ENCODE data around the gene PTPRJ.
"Not testable (repeated sequence)": the region's sequence is repeated elsewhere in the genome, so short reads cannot be mapped to it uniquely, and the experiment has no call there.

The PTPRJ gene

DNA sequence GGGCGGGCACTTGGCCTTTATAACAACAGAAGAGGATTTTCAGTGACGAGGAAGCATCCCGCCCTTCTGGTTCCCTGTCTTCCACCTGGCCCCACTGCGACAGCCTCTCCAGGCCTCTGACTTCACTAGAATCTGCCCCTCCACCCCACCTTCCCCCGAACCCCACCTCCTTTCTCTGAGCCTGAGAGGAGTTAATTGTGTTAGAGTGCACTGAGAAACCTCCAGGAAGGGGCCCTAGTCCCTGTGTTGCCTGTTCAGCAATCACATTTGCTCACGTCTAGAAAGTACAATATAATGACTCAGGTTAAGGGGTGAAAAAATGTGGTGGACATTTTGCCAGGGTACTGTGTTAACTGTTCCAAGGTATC is 38.8 kb downstream of the PTPRJ start:
- no peak for DNase-seq

DNA sequence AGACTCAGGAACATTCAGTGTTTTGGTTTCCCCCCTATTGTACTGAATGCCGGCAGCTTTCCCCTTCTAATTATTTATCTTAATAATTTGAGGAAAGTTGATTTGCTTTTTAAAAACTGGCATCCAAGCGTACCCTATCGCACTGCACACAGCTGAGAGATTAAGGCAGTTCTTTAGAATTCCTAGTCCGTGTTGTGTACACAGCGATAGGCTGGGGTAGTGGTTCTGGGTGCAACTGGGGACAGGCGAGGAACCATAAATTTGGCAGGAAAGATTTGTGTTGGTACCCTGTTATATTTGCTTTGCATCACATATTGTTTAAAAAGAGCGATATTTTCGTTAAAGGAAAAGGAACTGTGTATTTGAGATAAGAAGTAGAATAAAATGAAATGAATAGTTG is 39.2 kb downstream of the PTPRJ start:
- no peak for DNase-seq

DNA sequence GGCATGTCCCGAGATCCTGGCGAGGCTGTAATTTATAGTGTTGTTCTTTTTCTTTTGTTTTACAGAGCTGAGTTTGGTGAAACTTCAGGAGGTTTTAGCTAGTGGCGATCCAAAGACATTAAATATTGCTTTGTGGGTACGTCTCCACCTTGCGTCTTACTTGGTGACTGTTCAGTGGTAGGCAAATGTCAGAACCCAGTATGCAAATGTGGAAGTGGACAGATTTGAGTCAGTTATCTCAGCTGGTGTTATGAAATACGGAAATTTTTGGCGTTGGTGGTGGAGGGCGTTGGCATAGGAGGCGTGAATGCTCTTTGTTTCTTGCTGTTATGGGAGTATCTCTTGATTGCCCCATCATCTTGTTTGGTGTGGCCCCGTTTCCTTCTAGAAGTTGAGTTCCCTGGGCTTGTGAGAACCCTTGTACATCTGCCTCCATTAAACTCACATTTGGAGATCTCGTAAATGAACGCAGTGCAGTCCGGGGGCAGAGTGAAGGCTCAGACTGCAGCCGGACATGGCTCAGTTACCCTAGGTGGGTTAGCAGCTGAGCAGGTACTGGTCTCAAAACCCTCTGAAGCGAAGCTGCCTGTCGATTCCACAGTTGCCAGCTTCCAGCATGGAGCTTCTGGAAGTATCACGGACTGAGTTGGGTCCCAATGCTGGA is 39.9 kb downstream of the PTPRJ start:
- DNase-seq, result no peak

DNA sequence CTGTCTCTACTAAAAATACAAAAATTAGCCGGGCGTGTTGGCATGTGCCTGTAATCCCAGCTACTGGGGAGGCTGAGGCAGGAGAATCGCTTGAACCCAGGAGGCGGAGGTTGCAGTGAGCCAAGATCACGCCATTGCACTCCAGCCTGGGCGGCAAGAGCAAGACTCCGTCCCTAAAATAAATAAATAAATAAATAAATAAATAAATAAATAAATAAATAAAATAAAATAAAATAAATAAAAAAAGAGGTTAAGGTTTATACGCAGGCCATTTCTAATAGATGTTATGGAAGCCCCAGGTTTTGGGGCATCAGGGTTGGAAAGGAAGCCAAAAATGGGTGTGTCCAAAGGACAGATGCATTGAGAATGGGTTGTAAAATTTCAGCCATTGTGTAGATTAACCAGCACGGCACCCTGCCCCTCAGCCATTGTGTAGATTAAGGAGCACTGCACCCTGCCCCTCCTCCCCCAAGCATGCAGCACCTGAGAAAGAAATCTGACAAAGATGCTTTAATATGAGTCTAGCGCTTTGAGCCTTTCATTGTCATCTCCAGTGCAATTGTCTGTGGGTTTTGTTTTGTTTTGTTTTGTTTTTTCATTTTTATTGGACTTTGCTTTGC is 41.0 kb downstream of the PTPRJ start:
- DNase-seq, result not testable (repeated sequence)

DNA sequence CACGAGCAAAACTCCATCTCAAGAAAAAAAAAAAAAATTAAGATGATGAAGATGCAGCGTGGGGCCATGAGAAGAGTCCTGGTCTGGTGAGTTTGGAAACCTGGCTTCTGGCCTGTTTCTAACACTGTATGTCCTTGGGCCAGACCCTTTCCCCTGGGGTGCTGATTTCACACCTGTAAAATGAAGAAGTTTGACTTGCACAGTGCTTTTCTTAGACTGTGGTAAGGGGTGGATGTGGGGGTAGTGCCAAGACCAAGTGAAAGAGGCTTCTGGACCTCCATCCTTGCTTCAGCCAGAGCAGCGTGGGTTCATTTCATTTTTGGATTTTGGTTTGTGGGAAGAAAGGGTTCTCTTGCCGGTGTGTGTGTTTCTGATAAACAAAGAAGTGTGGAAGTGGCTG is 42.1 kb downstream of the PTPRJ start:
- no peak for DNase-seq

DNA sequence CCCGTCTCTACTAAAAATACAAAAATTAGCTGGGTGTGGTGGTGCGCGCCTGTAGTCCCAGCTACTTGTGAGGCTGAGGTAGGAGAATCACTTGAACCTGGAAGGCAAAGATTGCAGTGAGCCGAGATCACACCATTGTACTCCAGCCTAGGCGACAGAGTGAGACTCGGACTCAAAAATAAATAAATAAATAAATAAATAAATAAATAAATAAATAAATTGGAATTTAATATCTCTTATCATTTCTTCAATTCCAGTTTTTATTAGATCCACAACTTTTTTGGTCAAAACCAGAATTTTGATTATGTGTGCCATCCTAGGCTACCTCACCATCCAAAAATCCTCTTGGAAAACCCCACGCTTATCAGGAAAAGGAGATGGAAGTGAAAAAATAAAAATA is 43.2 kb downstream of the PTPRJ start:
- DNase-seq, result not testable (repeated sequence)

DNA sequence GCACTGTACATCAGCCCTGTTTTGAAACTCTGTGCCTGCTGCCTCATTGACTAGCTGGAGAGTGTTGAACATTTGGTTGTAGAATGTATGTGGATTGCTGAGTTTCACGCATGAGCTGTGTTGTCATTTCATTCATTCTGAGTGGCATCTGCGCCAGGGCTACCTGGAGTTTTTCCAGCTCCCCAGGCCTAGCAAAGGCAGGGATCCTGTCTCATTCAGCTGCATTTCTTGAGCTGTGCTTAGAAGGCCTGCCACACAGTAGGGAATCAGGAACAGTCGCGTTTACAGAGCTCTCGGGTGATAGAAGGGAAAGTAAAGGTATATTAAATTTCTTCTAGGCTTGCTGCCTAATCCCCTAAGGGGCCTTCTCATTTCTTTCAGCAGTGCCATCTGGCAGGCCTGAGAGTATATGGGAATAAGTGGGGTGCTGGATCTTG is 44.3 kb downstream of the PTPRJ start:
- DNase-seq, result no peak

DNA sequence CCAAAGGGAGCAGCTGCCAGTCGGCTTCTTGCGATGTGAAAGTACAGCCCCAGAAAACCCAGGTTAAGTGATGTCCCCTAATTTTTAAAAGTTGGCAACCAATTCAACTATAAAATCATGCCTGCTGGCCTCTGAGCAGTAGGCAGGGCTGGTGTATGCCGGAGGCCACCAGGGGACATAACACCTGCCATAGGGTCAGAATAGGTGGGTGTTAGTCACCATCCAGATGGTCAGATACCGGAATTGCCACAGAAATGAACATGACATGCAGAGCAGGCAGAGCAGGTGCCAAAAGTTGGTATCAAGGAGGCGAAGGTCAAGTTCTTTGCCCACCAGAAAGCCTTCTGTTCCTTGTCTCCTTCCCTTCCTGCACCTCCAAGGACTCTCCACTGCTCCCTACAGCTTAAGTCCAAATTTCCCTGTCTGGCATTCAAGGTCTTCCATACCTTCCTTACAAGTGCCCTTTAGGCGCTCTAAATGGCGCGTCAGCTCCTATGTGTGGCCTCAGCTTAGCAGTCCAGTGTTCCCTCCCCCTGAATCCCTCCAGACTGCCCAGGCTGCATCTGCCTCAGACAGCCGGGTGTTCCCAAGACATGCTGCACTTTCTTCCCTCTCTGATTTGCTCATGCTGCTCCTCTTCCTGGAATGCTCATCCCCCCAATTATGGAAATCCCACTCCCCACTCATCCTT is 45.1 kb downstream of the PTPRJ start:
- DNase-seq, result no peak

DNA sequence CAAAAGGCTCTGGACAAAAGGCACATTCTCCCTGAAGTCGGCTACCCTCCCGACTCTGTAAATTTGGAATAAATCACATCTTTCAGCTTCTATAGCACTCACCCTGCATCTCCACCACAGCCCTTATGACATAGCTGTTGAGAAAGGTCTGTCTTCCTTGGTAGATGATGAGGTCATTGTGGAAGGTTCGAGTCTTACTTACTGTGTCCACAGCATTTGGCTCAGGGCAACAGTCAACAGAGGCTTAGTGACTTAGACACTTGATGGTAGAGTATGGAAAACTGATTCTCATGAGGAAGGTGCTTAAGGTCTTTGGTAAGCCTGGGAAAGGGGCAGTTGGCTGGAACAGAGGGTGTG is 45.6 kb downstream of the PTPRJ start:
- DNase-seq, result no peak

DNA sequence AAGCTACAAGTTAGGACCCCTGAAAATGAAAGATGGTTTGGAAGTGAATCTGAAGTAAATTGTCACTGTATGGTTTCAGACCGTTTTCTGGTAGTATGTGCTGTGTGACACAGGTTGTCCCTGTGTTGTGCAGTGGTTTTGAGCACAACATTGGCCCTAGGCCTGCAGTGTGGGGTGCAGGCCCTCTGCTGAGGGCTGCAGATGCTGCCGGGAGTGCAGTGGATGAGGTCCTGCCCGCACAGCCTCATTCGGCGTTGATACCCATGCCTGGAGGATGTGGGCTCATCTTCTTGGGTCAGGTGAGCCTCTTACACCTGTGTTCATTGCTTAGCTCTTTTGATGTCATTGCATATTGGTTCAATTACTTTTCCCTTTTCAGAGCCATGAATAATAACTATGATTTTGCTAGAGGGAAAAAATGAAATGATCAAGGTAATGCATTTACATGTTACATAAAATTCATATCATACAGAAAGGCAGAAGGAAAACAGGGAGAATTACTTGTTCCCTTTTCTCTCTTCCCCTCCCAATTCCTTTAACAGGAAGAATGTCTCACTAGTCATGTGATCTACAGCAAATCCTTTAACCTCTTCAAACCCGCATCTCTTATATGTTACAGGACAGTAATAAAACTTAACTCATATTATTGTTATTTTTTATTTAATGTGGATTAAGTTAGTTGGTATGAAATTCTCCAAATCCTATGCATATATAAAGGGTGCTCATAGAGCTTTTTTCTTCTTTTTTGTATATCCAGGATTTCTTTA is 48.7 kb downstream of the PTPRJ start:
- no peak for DNase-seq

DNA sequence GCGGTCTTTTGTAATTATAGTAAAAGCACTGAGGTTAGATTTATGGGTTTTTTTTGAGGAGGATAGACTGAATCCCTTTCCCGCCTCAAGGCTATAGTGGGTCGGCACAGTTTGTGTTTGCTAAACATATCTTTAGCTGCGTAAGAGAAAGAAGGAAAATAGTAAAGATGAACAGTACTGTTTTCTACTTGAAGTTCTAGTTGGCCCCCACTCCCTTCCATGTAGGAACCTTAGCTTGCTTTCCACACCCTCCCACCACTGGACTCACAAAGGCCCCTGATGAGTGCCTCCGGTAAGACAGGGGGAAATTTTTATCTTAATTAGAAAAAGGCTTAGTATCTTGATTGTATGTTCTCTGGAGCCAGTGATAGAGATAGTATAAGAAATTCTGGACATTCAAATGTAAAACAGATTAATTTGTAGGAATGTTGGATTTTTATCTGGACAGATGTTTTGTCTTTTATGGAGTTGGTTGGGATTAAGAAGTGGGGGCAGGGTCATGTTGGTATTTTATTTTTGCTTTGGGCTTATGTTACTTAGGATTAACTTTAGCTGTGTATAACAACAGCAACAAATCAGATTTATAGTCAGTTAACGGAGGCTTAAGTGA is 49.4 kb downstream of the PTPRJ start:
- DNase-seq, result no peak

DNA sequence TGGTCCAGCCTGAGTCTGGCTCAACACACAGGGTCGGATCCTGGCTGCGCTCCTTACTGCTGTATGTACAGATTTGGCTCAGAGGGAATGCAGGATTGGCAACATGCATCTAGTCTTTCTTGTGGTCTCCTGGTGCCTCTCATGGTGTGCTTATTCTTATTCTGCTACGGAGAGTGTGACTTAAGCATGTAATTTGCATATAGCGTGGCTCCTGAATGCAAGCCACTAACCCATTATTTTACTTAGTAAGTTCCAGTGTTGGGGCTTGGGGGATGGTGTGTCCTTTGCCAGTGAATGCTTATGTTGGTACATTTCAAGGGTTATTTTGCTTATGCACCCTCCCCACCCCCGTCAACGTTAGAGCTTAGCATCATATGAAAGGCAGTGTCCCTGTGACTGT is 51.2 kb downstream of the PTPRJ start:
- DNase-seq, result no peak

DNA sequence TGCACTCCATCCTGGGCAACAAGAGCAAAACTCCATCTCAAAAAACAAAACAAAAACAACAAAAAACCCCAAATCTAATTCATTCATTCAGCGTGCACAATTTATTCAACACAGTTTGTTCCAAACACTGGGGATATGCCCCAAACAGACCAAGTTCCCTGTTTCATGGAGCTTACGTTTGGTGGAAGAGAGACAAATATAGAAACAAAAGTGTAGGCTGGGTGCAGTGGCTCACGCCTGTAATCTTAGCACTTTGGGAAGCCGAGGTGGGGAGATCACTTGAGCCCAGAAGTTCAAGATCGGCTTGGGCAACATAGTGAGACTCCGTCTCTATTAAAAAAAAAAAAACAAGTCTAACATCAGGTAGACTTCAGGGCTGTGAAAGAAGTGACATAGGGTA is 52.4 kb downstream of the PTPRJ start:
- no peak for DNase-seq

DNA sequence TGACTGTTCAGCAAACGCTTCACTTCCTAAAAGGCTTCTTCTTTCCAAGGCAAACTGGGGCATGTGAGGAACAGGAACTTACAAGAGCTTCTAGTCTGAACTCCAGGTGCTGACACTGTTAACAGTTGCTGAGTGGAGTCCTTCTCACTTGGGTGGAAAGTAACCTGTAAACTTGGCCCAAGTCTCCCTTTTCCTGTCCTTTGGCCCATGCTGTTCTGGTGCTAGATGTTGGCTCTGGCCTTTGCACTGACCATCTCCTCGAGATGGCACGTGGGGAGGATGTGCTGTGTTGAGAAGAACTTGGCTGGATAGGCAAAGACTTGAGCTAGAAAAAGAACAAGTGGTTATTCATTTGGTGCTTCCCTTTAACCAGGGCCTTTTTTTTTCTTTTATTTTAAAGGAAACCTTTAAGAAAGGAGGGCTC is 53.6 kb downstream of the PTPRJ start:
- no peak for DNase-seq

DNA sequence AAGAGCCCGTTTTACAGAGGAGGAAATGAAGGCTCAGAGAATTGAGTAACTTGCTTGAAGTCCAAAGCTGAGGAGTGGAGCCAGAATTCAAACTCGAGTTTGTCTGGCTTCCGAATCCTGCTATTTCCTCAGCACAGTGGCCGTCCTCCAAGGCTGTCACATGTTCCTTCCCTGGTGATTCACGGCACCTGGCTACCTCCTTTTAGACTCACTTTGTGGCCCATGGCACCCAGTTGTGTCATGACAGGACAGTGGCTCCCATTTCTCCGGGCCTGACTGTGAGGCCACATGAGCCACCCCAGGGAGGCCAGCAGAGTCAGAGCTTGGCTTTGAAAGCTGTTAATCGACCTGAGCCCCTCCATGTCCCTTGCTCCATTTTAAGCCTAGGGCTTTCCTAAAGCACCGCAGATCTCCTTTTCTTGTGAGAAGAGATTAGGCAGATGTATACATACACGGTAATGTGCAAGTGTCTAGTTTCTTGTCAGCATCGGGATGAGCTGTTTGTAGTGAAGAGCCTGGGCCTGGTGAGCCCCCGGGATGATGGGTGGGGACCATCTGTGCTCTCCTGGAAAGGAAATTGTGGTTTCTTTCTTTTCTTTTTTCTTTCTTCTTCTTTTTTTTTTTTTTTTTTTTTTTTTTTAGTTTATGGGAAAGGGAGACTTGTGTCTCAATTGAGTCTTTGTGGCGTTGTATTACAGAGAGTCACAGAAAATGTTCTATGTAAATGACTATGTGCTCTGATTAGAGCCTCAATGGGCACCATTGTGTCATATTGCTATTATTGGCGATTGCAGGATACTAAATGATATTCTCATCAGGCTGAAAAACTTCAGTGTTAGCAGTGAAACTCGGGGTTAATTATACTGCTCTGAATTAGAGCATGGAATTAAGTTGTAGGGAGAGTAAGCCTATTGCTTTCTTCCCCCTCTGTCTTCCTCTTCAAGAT is 54.8 kb downstream of the PTPRJ start:
- DNase-seq, result no peak

DNA sequence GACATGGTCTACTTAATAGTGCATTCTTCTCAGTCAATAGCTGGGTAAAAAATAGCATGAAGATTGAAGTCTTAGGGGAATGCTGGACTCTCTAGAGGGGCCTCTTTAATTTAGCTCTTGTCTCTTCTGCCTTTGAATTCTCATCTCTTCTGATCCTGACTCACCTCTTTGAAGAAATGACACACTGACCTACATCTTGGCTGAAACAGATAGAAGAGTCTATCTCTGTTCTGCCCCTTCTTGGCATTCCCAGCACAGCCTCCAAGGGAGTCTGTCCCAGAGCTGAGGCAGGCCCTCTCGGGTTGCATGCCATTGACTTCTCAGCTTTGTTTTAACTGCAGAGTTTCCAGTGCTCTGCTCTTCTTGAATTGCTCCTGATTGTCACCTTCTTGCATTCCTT is 55.7 kb downstream of the PTPRJ start:
- no peak for DNase-seq

DNA sequence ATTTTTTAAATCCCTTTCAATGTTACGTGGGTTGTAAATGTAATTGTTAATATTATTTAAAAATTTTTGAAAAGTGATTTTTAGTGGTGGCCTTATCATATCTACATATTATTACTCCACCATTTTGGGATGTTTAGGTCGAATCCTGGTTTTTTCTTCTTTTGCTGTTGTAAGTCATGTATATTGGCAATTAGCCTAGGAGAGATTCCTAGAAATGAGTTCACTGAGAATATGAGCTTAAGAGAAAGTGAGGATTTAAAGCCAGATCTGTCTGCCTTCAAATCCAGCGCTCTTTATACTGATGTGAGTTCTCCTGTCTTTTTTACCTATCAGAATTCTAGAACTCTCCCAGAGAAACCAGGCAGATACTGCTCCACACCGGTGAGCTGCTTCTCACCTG is 56.1 kb downstream of the PTPRJ start:
- DNase-seq, result no peak

DNA sequence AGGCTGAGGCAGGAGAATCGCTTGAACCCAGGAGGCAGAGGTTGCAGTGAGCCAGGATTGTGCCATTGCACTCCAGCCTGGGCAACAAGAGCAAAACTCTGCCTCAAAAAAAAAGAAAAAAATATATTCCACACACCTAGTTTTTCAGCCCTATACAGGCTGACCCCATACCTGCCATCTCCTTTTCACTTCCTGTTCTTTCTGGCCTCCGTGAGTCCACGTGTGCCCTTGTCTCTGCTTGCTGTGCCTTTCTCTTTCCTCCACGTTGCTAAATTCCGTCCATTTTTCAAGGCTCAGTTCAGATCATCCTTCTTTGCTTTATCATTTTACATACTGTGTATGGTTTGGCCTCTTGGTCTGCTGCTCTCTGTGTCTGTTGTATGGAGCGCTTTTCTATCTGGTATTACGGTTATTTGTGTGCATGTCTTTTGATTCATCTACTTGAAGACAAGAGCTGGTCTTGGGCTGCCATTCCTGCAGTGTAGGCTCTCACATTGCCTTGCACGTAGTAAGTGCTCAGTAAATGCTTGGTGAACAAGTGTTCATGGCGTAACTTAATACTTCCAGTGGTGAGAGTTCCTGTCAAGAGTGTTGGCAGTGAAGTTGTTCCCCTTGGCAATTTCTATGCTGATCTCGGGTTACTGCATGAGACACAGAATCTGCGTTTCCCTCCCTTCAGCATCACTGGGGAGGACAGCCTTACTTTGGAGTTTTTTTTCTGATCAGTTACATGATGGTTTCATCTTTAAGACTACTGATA is 57.5 kb downstream of the PTPRJ start:
- DNase-seq, result no peak

DNA sequence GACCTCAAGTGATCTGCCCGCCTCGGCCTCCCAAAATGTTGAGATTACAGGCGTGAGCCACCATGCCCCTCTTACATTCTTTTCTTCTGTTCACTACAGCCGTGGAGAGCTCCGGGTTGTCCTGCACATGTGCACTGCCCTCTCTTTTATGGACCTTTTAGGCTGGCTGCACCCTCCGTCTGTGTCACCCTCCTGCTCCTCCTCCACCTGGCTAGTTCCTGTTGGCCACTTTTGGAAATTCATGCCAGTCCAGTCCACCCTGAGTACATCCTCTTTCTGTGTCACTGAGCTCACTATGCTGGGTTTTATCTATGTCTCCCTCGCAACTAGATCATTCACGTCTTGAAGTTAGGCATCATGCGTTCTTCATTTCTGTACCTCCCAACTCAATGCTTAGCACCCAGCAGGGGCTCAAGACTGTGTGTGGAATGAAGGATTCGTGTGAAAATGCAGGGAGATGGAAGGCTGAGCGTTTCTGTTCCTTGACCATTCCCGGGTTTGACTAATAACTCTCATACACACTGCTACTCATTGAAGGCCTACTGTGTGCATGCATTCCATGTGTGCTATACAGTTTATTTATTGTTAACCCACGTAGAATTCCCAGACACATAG is 60.6 kb downstream of the PTPRJ start:
- no peak for DNase-seq

DNA sequence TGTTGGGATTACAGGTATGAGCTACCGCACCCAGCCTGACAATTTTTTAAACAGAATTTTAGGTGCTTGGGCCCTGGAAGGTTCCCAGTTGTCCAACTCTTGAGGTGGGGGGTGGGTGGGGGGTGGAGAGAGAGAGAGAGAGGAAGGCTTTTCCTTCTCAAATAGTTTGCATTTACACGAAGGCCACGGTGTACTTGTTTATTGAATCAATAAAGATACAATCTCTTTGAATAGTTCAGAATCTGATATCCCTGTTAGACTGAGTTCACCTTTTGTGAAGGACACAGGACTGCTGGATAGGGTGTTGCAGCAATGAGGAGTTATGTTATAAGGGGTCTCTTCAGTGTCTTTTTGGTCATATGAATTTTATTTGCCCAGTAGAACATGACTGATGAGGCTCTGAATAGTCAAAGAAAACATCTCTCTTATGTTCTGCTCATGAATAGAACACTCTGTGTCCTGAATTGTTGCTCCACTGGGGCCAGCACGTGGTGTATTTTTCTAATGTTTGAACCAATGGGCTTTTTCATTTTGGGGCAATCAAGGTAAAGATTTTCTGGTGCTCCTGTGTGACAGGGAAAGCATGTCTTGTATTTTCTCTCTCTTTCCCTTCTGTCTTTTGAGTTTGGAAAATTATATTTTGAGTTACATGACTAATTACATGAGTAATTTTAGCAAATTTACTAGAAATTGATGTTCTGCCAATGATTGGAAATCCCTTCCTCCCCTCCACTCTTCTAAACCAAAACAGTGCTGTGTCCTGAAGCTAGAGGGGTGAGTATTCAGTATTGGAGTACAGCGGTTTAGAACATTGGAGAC is 61.7 kb downstream of the PTPRJ start:
- DNase-seq, result no peak

Data from activated effector memory CD4-positive, alpha-beta T cell treated with Interleukin-2 at 50 U/mL for 16 hours (primary cell).